Adrenal gland (tissue), 5 donors: ENCODE data around the gene CTXND2.

Experiments used
- POLR2A ChIP-seq, 2 donors: fragments of 450-650 bp; IDR thresholded peaks; one replicate each; pipeline ENCODE4 v1.6.1; 2017; ENCODE audit warnings: antibody characterized with exemption in 2 of 2, mild to moderate bottlenecking in 2 of 2, moderate library complexity in 1 of 2
- TF ChIP-seq, protein P1 (sequence below), 6 experiments: fragments of 450-650 bp in 4 of 6; fragments of 200-600 bp in 2 of 6; sonication (generic) in 1 of 6; IDR thresholded peaks; 1 replicate in 5 of 6; 2 replicates in 1 of 6; pipeline versions ENCODE4 v1.5.1 to v1.8.0; 2016 to 2021; ENCODE audit warnings: antibody characterized with exemption in 6 of 6, mild to moderate bottlenecking in 2 of 6, moderate library complexity in 1 of 6
- donor health status: DM: no; HTN: no; CAD: no.

DNA sequence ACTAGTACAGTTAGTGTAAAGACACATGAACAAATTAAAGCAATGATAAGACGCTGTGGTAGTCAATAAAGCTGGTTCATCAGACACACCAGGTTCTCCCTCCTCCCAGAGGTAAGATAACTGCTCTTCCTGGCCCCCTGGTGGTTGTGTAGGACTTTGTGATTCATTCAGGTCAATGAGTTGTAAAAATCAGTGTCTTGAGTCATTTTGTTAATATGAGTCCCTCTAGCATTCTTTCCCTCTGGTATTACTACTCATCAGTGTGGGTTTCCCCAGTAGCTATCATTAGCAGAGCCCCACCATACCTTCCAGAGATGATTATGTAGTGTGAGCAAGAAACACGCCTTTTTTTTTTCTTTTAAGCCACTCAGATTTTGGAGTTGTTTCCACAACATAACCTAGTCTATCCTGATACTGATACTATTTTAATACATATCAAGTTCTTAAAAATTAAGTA, 35.6 kb downstream of the CTXND2 start:
- TF ChIP-seq, protein P1, sequence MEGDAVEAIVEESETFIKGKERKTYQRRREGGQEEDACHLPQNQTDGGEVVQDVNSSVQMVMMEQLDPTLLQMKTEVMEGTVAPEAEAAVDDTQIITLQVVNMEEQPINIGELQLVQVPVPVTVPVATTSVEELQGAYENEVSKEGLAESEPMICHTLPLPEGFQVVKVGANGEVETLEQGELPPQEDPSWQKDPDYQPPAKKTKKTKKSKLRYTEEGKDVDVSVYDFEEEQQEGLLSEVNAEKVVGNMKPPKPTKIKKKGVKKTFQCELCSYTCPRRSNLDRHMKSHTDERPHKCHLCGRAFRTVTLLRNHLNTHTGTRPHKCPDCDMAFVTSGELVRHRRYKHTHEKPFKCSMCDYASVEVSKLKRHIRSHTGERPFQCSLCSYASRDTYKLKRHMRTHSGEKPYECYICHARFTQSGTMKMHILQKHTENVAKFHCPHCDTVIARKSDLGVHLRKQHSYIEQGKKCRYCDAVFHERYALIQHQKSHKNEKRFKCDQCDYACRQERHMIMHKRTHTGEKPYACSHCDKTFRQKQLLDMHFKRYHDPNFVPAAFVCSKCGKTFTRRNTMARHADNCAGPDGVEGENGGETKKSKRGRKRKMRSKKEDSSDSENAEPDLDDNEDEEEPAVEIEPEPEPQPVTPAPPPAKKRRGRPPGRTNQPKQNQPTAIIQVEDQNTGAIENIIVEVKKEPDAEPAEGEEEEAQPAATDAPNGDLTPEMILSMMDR (IDR thresholded peaks at IDR 0.05): peak; percentile 65 to 86 (median 76)
- no peak for TF ChIP-seq POLR2A (IDR thresholded peaks at IDR 0.05)
